ENCODE measurements around the gene LGALS9. TPM values are rescaled to one million over a fixed set of nuclear protein-coding genes. Genes with fewer than 3 reads are reported as not detected.
"Not testable (repeated sequence)": the region's sequence is repeated elsewhere in the genome, so short reads cannot be mapped to it uniquely, and the experiment has no call there.

The LGALS9 gene
- polyA plus RNA-seq, 3 donors: 149 to 581 (median 149) TPM

- no peak for TF ChIP-seq CTCF (IDR thresholded peaks at IDR 0.05)
- H3K36me3 ChIP-seq (replicated peaks in 1 of 2; ENCODE audit: control insufficient read depth in 1 of 2, insufficient read depth in 2 of 2, low read length in 2 of 2): no peaks in the 10 kb centered on the region
- intact Hi-C loops (cut with micrococcal nuclease): no loop called here
- H3K4me2 ChIP-seq (replicated peaks; ENCODE audit: extremely low read depth, low read length, poor library complexity, severe bottlenecking): no peak overlapping the region
- peaks cover 0 to 2% (median 0%) of the 10 kb centered on the region in 3 donors for H3K27me3 Mint-ChIP-seq (ENCODE audit: low read depth in 3 of 3)
- DNase-seq: no peak
- no peak overlapping the region for H2AFZ ChIP-seq (ENCODE audit: insufficient read depth, low read depth, low read length, poor library complexity, severe bottlenecking)
- no peaks in the 10 kb centered on the region for H3K36me3 Mint-ChIP-seq
- H3K9me3 Mint-ChIP-seq: peaks cover 0 to 4% (median 0%) of the 10 kb centered on the region in 7 donors
- H3K9me3 ChIP-seq (replicated peaks in 1 of 2; ENCODE audit: control insufficient read depth in 1 of 2, insufficient read depth in 1 of 2, low read length in 2 of 2): no peaks in the 10 kb centered on the region
- no peaks in the 10 kb centered on the region for H4K20me1 ChIP-seq (ENCODE audit: insufficient read depth, low read length)
- no peak overlapping the region for H3K9ac ChIP-seq (ENCODE audit: insufficient read depth, low read length, poor library complexity, severe bottlenecking)
- no peak overlapping the region for H3K27ac Mint-ChIP-seq
- H3K4me1 ChIP-seq (ENCODE audit: control insufficient read depth in 1 of 2, insufficient read depth in 2 of 2, low read length in 2 of 2): no peaks in the 10 kb centered on the region
- no peaks in the 10 kb centered on the region for H3K79me2 ChIP-seq (ENCODE audit: insufficient read depth, low read length)
- no peak overlapping the region for H3K4me3 ChIP-seq (replicated peaks in 1 of 3; ENCODE audit: low read depth in 2 of 3, low read length in 3 of 3)
- H3K4me1 Mint-ChIP-seq: no peaks in the 10 kb centered on the region
- H3K27ac ChIP-seq (ENCODE audit: low read depth in 1 of 2, low read length in 2 of 2): no peak overlapping the region
- no peaks in the 10 kb centered on the region for H3K27me3 ChIP-seq (ENCODE audit: control insufficient read depth in 2 of 2, insufficient read depth in 2 of 2, low read length in 2 of 2)
- 90% methylated on average over 2 of the region's 2 CpGs for WGBS (ENCODE audit: insufficient coverage)
- no peak overlapping the region for H3K4me3 Mint-ChIP-seq
Measured at GRCh38 chr17:27671591-27671910, 40.6 kb downstream of the LGALS9 start.

- H3K9ac ChIP-seq (ENCODE audit: insufficient read depth, low read length, poor library complexity, severe bottlenecking); H3K9me3 Mint-ChIP-seq; H2AFZ ChIP-seq (ENCODE audit: insufficient read depth, low read depth, low read length, poor library complexity, severe bottlenecking); H3K4me2 ChIP-seq (replicated peaks; ENCODE audit: extremely low read depth, low read length, poor library complexity, severe bottlenecking); H3K27ac ChIP-seq (ENCODE audit: low read depth in 1 of 2, low read length in 2 of 2); H4K20me1 ChIP-seq (ENCODE audit: insufficient read depth, low read length); H3K4me3 ChIP-seq (replicated peaks in 1 of 3; ENCODE audit: low read depth in 2 of 3, low read length in 3 of 3); H3K27me3 ChIP-seq (ENCODE audit: control insufficient read depth in 2 of 2, insufficient read depth in 2 of 2, low read length in 2 of 2); H3K4me1 Mint-ChIP-seq; DNase-seq; H3K4me1 ChIP-seq (ENCODE audit: control insufficient read depth in 1 of 2, insufficient read depth in 2 of 2, low read length in 2 of 2); intact Hi-C loops (cut with micrococcal nuclease); H3K27ac Mint-ChIP-seq; H3K4me3 Mint-ChIP-seq; H3K36me3 Mint-ChIP-seq; H3K27me3 Mint-ChIP-seq (ENCODE audit: low read depth in 3 of 3); H3K9me3 ChIP-seq (replicated peaks in 1 of 2; ENCODE audit: control insufficient read depth in 1 of 2, insufficient read depth in 1 of 2, low read length in 2 of 2); H3K79me2 ChIP-seq (ENCODE audit: insufficient read depth, low read length); H3K36me3 ChIP-seq (replicated peaks in 1 of 2; ENCODE audit: control insufficient read depth in 1 of 2, insufficient read depth in 2 of 2, low read length in 2 of 2): not testable (repeated sequence)
- 75% methylated on average over 5 of the region's 6 CpGs for WGBS (ENCODE audit: insufficient coverage)
Measured at GRCh38 chr17:27671977-27672480, 41.0 kb downstream of the LGALS9 start.

Measured in CD14-positive monocyte (primary cell).